ENCODE measurements around the gene FJX1.

- TF ChIP-seq CTCF (IDR thresholded peaks at IDR 0.05) = no peak
- TF ChIP-seq ZFX (IDR thresholded peaks at IDR 0.05; ENCODE audit: borderline replicate concordance) = no peak
Measured at GRCh38 chr11:35663408-35663702, 45.1 kb downstream of the FJX1 start.
